ENCODE data around the gene C10orf71.
A peak's percentile ranks its signal among the peaks of the same experiment; 100 is the strongest.

The C10orf71 gene

DNA sequence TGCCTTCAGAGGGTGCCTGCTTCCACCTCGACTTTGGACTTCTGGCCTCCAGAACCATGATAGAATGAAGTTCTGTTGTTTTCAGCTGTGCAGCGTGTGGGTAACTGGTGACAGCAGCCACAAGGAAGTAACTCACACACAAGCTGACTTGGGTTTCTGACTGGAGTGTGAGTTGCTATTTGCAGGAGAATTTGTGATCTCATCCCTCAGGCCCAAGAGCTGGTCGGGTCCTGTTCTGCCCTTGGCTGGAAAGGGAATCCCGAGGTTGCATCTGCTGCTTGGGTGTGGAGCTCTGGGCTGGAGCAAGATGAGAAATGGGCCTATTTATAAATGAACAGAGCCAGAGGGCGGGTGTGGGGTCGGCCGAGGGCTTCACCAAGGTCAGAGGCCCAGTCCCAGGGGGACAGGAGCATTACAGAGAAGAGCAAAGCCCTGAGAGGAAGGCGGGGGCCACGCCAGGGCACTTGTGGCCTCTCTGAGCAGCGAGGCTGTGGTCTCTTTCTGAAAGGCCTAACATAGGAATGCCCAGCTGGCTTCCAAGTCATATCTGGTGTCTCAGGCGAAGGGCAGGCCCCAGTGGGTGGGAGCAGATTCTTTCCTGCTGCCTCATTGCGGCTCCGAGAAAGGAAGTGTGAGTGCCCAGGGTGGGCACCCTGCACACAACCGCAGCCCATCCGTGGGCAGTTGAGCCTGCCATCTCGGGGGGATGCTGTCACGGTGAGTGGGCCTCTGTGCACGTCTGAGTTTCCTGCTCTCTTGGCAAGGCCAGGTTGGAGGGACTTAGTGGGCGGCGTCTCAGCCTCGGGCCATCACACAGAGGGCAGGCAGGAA, 26.5 kb upstream of the C10orf71 start:
- DNase-seq (ENCODE audit: low spot score), result no peak

DNA sequence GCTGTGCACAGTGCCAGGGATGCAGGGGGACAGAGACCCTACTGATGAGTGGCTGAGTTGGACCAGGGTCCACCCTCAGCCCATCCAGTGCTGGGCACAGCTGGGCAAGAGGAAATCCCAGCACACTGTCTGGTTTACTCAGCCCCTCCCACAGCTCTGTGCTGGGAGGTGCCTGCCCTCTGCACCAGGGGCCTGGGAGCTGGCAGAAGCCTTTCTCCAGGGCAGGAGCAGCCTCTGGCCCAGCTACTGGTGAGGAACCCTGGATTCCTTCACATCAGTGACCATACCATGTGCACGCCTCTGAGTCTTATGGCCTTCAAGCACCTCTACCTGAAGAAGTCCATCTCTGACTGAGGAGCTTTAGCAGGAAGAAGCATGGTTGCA, 25.9 kb upstream of the C10orf71 start:
- no peak for DNase-seq (ENCODE audit: low spot score)

DNA sequence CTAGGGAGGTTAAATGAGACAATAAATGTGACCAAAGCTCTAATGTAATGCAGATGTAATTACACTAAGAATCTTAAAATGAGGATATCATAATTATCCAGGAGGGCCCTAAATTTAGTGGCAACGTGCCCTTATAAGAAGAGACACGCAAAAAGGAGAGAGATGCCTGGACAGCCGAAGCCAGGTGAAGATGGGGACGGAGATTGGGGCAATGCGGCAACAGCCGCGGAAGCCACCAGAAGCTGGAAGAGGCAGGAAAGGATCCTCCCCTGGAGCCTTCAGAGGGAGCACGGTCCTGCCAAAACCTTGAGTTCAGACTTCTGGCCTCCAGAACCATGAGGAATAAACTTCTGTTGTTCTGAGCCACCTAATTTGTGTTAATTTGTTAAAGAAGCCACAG, 25.3 kb upstream of the C10orf71 start:
- no peak for DNase-seq (ENCODE audit: low spot score)

DNA sequence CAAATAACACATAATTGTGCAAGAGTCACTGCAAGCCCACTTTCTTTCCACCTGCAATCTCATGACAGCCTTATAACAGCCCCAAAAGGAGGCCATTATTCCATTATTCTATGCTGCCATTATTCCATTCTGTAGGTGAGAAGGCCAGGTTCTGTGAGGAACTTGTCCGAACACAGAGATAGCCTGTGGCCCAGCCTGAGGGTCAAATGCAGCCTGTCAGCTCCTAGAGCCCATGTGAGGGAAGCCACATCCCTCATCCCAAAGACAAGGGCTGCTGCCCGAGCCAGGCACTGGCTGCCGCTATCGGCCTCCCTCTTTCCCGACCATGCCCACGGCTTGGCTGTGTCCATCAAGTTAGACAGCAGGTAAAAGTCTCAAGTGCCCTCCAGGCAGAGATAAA, 24.1 kb upstream of the C10orf71 start:
- DNase-seq (ENCODE audit: low spot score), result no peak

DNA sequence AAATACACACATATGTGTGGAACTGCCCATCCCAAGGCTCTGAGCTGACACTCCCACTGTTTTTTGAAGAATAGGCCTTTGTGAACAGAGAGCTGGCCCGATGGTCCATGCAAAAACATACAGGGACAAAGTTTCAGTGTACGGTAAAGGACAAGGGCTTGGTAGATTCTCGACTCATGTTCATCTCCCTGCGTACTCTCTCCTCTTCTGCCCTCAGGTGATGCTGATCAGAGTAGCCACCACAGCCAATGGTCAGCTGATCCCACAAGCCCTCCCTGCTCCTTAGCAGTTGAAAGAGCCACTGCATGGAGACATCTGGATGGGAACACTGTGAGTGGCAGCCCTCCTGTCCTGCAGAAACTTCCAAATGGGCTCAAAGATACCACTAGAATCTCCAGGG, 23.1 kb upstream of the C10orf71 start:
- DNase-seq (ENCODE audit: low spot score), result no peak

DNA sequence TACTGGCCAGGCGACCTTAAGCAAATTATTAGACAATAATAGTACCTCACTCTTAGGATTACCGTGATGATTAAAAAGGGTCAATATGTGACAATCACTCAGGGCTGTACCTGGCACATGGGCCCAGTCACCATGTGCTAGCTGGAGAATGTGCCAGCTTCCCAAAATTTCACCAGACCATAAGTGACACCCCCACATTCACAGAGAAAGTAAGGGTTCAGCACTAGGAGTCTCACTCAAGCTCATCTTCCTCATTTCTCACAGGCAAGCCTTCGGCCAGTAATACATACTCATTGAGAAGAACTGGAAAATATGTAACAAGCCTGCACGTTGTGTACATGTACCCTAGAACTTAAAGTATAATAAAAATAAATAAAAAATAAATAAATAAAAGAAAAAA, 22.4 kb upstream of the C10orf71 start:
- DNase-seq (ENCODE audit: low spot score), result no peak

DNA sequence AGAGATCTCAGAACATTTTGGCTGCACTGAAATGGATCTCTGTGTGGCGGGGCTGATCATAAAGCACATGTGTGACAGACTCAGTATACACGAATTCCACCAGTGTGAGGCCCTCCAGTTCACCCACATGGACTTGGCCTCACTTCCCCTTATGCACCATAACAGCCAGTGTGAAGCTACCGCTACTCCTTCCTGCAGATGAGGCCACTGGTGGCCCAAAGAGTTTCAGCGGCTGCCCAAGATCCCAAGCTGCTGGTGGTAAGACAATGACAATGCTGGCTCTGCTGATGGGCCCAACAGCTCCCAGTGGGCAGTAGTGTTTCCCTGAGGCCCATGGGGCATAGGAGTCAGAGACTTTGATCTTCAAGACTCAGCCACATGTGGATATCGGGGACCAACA, 21.0 kb upstream of the C10orf71 start:
- DNase-seq (ENCODE audit: low spot score), result no peak

DNA sequence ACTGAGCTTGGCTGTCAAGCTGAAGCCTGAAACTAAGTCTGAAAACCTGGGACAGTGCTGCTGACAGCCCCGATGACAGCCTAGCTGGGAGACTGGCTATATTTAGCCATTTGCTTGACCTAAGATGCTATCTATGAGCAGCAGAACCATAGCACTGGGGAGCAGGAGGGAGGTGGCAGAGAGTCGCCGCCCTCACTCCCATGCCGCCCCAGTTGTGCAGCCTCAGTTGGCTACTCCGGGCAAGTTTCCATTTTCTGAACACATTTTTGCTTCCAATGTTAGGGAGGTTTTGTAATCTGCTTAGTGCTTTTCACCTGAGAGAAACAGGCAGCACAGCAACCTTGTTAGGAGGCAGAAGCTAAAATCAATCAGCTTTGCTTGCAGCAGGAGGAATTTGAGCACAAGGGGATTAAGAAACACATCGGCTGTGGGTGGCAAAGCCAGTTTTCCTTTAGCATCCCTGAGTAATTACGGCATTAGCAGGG, 20.4 kb upstream of the C10orf71 start:
- DNase-seq (ENCODE audit: low spot score), result no peak

DNA sequence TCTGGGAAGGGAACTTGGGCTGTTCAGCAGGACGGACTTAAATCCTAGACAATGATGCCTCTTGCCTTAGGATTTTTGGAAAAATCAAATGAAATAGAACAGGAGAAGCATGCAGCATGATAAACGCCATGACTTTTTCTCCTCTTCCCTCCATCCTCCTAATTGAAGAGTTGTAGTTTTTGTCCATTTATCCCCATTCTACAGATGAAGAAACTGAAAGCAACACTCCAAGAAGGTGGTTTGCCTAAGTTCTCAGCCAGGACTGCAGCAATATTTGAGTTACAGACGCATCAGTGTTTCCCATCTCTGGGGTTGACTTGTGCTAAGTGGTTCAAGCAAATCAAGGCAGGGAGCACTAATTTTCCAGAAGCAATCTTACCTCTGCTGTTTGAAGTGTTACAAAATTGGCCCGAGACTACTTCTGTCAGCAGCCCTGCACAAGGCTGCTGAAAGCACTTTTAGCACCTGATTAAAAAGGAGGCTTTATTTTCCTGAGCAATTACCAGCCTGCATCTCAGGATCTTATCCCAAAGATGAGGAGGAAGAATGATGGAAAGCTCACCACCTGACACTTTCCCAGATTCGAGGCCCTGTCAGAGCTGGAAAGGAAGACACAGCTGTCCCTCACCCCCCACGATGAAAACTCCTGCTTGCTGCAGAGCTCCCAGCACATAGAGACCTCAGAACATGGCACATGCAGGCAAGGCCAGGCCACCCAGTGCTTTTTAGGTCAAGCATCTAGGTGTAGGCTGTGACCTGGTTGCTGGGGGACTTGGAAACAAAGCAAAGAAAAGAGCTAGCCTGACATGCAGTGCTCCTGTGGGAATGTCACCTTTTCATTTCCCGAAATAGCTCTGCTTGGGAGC, 19.7 kb upstream of the C10orf71 start:
- no peak for DNase-seq (ENCODE audit: low spot score)

DNA sequence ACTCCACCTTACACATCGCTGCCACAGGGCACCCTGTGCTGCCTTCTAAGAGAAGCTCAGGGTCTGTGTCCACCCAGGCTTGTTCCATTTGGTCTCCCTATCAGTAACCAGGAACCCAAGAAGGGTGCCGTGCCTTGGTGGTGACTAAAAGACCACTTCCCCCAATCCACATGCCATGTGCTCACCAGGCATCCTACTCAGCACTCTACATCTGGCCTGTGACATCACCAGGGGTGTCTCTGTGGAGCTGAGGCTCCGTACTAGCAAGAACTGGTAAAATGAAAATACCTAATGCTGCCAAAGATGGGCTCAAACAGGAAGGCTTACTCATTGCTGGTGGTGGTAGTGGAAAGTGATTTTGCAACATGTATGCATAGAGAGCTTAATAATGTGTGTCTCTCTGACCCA, 19.0 kb upstream of the C10orf71 start:
- DNase-seq (ENCODE audit: low spot score), result peak; percentile 7

DNA sequence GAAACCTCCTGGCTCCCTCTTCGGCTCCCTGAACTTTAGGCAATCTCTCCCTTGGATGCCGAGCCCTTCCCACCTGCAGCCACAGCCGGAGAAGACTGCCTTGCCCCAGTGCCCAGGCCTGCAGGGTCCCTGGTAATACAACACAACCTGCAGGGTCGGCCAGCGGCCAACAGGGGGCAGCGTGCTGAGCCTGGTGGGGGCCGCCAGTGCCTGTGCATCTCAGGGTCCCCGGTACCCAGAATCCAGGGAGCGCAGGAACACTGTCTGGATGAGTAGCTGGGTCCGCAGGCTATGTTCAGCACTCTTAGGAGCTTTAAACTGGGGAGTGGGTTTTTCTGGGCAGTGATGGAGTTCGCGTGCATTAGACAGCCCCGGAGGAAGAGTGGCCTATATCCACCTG, 17.5 kb upstream of the C10orf71 start:
- no peak for DNase-seq (ENCODE audit: low spot score)

DNA sequence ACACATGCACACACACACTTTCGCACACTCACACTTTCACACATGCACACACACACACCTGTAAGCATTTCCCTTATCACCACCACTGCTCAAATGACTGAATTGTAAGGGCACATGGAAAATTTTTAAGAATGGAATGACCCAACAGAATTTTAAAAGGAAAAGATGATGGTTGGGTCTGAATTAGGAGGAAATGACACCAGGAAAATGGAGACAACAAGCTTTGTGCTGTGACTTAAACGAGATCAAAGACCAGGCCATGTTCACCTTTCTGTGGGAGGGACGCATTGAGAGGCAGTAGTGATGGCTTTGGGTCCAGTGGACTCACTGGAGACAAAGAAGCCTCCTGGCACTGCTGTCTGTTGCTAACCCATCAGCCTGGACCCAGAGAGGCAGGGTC, 16.7 kb upstream of the C10orf71 start:
- DNase-seq (ENCODE audit: low spot score), result no peak

DNA sequence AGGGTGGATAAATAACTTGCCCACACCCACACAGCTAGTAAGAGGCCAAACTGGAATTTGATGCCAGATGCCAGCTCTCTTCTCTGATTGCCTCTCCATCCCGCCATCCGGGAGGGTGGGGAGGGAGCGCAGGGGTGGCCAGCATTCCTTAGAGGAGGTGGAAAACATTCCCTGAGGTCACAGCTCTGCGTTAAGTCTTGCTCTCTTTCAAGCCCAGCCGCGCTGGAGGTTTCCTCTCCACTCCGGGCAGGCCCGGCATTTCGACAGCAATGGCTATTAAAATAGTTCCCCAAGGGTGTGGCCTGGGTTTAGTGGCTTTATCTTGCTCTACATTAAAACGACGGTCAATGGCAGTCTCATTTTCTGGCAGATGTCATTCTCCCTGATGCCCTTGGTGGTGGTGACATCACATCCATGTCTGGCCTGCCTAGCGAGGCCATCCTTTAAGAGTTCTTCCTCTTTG, 16.1 kb upstream of the C10orf71 start:
- DNase-seq (ENCODE audit: low spot score), result no peak

DNA sequence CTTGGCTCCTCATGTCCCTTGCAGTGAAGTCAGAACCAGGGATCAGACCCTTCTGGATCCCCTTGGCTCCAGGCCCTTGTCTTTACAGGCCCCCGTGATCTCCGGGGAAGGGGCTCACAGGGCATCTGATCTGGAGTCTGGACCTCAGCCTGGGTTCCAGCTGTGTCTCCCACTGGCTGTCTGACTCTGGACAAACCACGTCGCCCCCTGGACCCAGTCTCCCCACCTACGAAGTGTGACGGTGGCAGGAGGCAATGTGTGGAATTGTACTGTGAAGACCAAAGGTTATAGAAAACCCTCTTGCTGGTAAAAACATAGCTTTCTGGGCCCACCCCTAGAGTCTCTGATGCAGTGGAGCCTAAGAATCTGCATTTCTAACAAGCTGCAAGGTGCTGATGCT, 15.5 kb upstream of the C10orf71 start:
- no peak for DNase-seq (ENCODE audit: low spot score)

DNA sequence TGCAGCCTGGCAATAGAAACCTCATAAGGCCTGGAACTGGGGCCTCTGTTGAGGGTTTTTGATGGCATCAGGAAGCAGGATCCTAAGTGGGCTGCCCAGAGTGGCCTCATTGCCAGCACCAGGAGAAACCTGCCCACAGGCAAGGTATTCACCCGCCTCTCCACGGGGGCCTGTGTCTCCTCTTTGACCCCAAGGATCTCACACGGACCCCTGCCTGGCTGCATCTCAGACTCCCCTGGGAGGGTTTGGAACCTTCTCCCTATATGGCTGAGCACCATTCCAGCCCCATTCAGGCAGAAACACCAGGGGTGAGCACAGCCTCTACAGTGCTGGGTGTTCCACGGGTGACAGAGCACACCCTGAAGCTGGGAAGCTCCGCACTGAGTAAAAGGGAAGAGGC, 14.6 kb upstream of the C10orf71 start:
- no peak for DNase-seq (ENCODE audit: low spot score)

DNA sequence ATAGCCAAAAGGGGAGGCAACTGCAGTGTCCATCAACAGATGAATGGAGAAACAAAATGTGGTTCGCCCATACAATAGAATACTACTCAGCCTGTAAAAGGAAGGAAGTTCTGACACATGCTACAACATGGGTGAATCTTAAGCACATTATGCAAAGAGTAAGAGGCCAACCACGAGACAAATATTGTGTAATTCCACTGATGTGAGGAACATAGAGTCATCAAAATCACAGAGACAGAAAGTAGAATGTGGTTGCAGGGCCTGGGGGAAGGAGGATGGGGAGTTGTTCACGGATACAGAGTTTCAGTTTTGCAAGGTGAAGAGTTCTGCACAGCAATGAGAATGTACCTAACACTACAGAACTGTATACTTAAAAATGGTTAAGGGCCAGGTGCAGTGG, 13.7 kb upstream of the C10orf71 start:
- DNase-seq (ENCODE audit: low spot score), result peak; percentile 5

DNA sequence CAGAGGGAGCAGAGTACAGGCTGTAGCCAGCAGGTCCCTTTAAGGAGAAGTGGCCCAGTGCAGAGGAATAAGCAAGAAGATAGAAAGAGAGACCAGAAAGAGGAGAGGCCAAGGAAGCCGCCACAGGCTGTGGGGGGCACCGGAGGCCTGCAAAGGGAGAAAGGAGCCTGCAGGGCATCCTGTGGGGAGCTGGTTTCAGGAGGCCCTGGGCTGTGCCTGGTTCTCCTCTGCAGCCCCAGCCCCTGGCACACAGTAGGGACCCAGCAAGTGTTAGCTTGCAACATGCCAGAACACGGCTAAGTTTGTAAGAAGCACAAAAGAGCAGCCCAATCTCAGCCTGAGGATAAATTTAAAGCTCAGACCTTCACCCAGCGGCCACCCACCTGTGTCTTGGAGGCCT, 12.3 kb upstream of the C10orf71 start:
- no peak for DNase-seq (ENCODE audit: low spot score)

DNA sequence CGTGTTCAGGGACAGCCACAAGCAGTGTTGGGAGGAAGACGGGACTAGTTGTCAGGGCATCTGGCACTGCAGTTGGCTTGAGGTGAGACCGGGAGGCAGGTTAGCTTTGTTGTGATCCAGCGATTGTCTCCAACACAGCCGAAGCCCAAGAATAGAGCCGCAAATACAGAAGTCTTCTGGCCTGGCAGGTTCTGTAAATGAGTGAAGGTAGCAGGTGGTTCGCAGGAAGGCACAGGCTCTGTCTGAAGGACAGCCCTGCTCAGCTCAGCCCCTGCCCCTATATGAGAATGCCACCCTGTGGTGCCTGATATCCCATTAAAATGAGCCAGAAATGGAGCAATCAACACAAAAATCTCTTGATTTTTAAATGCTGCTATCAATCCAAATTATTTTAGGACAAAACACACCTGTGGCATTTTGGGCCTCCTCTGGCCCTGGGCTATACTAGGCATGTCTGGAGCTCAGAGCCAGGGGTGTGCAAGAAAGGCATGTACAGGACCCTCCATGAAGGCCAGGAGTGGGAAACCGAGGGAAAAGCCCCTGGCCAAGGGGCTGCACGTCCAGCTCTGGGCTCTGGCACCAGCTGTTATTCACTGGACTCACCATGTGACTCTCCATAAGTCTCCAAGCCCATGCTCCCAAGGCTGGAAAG, 11.2 kb upstream of the C10orf71 start:
- no peak for DNase-seq (ENCODE audit: low spot score)

DNA sequence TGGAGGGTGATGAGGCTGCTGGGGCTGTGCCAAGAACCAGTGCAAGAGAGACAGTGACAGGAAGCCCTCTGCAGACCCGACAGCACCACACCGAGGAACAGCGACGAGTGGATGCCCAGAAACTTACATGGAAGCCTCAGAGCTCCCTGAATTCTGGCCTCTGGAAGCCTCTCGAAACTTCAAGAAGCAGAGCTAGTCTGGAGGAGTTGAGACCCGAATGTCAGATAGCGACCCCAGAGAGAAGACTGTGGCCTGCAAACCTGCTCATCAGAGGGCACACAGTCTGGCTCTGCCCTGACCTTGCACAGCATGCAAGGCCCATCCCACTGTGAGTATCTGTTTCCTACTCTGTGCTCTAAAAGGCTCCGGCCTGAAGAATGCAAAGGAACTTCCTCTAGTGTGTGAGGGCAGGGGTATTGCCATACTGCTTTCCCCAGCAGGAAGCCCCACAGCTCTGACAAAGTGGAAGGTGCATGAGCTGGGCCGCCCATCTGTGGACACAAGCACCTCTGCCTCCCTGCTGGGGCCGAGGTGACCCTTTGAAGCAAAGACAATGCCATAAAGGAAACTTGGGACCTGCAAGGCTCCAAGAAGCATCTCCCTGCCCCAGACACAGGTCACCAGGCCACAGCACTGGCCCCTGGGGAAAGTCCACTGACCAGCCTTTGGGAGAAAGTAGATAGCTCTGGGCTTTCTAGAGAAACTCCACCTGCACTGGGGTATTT, 10.5 kb upstream of the C10orf71 start:
- DNase-seq (ENCODE audit: low spot score), result no peak

DNA sequence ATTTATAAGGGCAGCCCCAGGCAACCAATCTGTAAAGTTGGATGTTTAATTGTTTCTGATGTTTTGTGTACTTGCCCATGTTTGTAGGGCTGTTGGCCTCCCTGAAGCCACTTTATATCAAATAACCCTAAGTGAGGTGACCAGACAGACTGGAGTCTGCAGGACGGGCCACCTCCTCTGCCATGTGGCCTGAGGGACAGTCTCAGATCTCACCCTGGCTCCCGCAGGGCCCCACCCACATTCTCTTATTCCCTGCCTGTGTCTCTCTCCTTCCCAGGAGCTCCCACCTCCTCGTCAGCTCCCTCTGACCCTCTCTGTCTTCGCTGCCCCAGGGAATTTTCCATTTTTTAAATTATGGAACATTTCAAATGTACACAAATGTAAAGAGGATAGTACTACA, 9.5 kb upstream of the C10orf71 start:
- no peak for DNase-seq (ENCODE audit: low spot score)

DNA sequence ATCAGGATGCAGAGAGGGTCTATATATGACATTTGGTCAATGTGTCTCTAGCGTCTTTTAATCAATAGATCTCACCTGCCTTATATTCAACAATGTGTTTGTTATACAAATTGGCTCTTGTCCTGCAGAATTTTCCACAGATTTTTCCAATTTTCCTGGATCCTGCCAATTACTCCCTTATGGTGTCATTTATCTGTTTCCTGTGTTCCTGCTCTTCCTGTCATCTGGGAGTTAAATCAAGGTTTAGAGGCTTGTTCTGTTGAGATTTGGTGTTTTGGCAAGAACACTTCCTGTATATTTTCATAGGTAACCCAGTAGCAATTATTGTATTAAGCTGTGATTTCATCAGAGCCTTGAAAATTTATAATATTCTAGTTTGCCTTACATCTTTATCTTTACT, 8.8 kb upstream of the C10orf71 start:
- no peak for DNase-seq (ENCODE audit: low spot score)

DNA sequence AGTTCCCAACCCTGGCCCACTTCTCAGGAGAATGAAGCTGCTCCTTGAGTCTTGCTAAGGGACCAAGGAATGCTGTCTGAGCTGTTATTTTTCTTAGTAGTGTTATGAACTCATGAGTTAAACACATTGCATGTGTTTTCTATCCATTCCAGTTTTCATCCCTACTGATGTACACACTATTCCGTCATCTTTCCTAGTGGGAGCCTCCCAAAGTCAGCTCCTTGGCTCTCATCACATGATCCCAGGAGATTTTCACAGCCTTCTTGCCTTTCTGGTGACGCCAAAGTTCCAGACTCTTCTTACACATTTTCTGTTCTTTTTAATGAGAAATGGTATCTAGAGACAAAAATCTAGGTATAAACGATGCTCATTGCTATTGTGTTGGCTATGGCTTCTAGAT, 8.4 kb upstream of the C10orf71 start:
- no peak for DNase-seq (ENCODE audit: low spot score)

Measured in CD4-positive, alpha-beta T cell treated with Interleukin-2 at 100 ng/mL for 4 hours (primary cell).